ENCODE data around the gene ATP5F1C.
"Not testable (repeated sequence)": the region's sequence is repeated elsewhere in the genome, so short reads cannot be mapped to it uniquely, and the experiment has no call there.

ATP5F1C gene

DNA sequence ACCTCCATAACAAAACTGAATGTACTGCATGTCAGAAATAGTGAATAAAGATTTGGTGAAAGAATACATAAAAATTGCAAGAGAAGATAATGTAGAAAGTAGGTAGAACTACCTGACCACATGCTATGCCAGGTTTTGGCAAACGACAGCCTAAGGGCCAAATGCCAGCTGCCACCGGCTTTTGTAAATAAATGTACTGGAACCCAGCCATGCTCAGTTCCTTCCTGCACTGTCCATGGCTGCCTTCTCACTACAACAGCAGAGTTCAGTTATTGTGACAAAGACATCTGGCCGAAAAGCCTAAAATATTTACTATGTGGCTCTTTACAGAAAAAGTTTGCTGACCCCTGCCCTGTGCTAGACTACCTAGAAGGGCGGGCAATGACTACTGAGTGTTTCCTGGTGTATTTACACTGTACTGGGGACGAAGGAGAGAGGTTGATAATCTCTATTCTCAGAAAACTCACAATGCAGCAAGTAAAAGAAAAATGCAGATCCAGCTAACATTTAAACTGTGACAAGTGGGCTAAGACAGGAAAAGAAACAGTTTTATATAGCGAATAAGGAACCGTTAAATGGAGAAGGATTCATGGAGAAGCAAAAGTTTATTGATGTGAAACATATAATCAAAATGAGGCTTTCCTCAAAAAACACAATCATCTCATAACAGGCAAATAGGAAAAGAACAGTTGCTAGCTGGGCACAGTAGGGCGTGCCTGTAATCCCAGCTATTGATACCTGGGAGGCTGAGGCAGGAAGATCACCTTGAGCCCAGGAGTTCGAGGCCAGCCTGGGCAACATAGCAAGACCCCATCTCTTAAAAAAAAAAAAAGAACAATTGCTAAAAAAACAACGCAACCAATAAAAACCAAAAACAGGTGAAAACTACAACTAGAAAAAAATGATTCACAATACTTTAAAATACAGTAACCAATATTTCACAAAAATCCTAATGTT, 13.9 kb upstream of the ATP5F1C start:
- POLR2A ChIA-PET = no interaction called here
- CTCF ChIA-PET = no interaction called here
- DNase-seq (ENCODE audit: extremely low spot score) = no peak
- TF ChIP-seq, protein P1, sequence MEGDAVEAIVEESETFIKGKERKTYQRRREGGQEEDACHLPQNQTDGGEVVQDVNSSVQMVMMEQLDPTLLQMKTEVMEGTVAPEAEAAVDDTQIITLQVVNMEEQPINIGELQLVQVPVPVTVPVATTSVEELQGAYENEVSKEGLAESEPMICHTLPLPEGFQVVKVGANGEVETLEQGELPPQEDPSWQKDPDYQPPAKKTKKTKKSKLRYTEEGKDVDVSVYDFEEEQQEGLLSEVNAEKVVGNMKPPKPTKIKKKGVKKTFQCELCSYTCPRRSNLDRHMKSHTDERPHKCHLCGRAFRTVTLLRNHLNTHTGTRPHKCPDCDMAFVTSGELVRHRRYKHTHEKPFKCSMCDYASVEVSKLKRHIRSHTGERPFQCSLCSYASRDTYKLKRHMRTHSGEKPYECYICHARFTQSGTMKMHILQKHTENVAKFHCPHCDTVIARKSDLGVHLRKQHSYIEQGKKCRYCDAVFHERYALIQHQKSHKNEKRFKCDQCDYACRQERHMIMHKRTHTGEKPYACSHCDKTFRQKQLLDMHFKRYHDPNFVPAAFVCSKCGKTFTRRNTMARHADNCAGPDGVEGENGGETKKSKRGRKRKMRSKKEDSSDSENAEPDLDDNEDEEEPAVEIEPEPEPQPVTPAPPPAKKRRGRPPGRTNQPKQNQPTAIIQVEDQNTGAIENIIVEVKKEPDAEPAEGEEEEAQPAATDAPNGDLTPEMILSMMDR (IDR thresholded peaks at IDR 0.05; ENCODE audit: control extremely low read depth, extremely low read depth, low read depth, missing control alignments) = no peak

DNA sequence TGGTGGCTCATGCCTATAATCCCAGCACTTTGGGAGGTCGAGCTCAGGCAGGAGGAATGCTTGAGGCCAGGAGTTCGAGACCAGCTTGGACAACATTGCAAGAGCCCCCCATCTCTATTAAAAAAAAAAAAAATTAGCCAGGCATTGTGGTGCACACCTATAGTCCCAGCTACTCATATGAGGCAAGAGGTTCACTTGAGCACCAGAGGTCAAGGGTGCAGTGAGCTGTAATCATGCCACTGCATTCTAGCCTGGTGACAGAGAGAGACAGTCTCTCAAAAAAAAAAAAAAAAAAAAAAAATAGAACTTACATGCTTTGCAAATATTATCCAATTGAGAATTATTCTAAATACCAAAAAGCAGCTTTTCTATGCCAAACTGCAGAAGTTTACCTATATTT, 11.2 kb upstream of the ATP5F1C start:
- CTCF ChIA-PET = interaction anchor here (1.0 to 2.6 kb wide), 3 partner anchors 11 to 16 kb away, joined by 4 to 7 read pairs (median 6); partner anchors contain the start of genes ATP5F1C and KIN
- no peak for DNase-seq (ENCODE audit: extremely low spot score)
- POLR2A ChIA-PET = interaction anchor here (0.6 to 0.7 kb wide), 2 partner anchors 8 to 13 kb away, joined by 3 read pairs; no protein-coding TSS in a partner anchor
- TF ChIP-seq, protein P1 (IDR thresholded peaks at IDR 0.05; ENCODE audit: control extremely low read depth, extremely low read depth, low read depth, missing control alignments) = no peak

DNA sequence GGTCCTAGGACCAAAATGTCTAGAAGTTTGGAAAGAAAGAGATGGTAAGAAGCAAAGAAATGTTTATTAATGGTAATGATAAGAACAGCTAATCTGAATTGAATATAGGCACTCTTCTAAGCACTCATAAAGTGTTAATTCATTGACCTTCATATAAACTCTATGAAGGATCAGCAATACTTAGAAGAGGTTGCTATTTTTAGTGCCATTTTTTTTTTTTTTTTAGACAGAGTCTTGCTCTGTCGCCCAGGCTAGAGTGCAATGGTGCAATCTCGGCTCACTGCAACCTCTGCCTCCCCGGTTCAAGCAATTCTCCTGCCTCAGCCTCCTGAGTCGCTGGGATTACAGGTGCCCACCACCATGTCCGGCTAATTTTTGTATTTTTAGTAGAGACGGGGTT, 5.8 kb upstream of the ATP5F1C start:
- POLR2A ChIA-PET; CTCF ChIA-PET; DNase-seq (ENCODE audit: extremely low spot score): not testable (repeated sequence)

DNA sequence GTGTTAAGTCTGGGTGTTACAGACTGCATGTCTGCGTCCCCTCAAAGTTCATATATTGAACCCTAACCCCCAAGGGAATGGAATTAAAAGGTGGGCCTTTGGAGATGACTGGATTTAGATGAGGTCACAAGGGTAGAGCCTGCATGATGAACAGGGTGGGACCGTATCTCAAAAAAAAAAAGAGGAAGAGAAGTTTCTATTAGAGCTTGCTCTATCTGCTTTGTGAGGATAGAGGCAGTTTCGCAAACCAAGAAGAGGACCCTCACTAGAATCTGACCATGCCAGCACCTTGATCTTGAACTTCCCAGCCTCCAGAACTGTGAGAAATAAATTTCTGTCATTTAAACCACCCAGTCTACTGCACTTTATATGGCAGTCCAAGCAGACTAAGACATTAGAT, 1.5 kb upstream of the ATP5F1C start:
- CTCF ChIA-PET = no interaction called here
- POLR2A ChIA-PET = no interaction called here

DNA sequence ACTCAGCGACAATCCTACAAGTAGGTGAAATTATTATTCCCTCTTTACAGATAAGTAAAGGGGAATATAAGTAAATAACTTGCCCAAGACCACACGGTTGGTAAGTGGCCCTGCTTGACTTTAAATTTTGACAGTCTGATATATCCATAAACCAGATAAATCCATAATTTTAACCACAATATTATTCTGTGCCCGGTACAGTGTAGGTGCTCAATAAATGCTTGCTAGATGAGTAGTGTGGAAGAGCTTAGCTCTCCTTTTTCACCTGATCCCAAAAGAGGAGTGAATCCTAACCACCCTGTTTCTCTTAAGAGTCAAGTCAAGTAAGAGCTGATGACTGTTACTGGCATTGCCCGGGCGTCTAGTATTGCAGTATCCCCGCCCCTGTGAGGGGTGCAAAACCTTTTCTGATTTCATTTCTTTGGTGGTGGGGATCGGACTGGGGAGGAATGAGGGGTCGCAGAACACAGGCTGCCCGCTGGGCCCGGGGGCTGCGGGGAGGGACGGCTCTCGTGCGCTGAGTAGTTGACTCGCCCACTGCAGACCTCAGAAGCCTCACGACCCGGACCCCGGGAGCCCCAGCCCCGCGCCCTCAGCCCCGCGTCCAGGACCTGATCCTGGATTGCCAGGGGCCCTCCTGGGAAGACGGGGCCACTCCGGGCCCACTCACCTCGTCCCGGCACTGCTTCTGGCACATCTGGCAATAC, 674 bp upstream of the ATP5F1C start:
- TF ChIP-seq, protein P1 (IDR thresholded peaks at IDR 0.05; ENCODE audit: control extremely low read depth, extremely low read depth, low read depth, missing control alignments) = no peak
- DNase-seq (ENCODE audit: extremely low spot score) = no peak
- ChIA-PET POLR2A (interaction anchor here (1.0 to 1.1 kb wide), 2 partner anchors 9 to 31 kb away, joined by 3 to 6 read pairs; partner anchors contain the start of gene TAF3), CTCF (interaction anchor here (0.8 to 1.3 kb wide), 5 partner anchors 11 to 307 kb away, joined by 3 to 7 read pairs (median 3); partner anchors contain the start of gene TAF3)

More for the DNA sequence above, 1.5 kb upstream of the ATP5F1C start:
- TF ChIP-seq, protein P1 (IDR thresholded peaks at IDR 0.05; ENCODE audit: control extremely low read depth, extremely low read depth, low read depth, missing control alignments) = no peak
- DNase-seq (ENCODE audit: extremely low spot score) = no peak

DNA sequence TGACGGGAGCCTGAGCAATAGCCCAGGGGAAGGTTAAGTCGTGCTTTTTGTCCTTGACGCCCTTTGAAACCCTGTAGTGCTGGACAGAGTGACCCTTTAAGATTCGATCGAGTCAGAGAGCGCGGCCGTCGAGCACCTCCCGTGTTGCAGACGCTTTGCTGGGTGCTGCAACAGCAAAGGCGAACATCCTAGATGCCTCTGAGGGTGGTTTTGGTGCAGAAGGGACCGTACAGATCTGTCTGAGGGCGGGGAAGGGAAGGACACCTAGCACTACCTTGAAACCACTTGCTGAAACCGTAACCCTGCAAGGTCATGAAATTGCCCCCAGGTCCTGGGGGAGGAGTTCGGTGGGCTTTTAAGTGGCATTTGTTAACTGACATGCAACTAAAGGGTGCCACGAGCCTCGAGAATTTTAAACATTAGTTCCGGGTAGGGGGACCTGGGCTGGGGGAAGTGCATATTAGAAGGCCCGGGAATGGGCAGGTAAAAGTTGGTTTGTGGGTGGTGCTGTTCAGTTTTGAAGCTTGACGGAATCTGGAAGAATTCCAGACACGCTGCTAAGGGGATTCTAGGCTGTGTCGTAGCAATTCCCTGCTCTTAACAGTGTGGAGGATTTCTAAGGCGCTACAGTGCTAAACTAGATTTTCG, 786 bp downstream of the ATP5F1C start:
- no peak for DNase-seq (ENCODE audit: extremely low spot score)
- TF ChIP-seq, protein P1 (IDR thresholded peaks at IDR 0.05; ENCODE audit: control extremely low read depth, extremely low read depth, low read depth, missing control alignments) = no peak
- POLR2A ChIA-PET = interaction anchor here (0.7 to 1.1 kb wide), 2 partner anchors 11 to 186 kb away, joined by 3 to 6 read pairs; no protein-coding TSS in a partner anchor
- CTCF ChIA-PET = interaction anchor here (1.0 to 1.3 kb wide), 2 partner anchors 13 to 31 kb away, joined by 3 to 7 read pairs; no protein-coding TSS in a partner anchor

Data from GM10248 (cell line).